Hypothalamus (tissue), 51 donors: ENCODE measurements around the gene TCF7L2.
"Not testable (repeated sequence)": the region's sequence is repeated elsewhere in the genome, so short reads cannot be mapped to it uniquely, and the experiment has no call there.

ENCODE experiments used
- DNase-seq, 51 donors: peaks; one replicate each; lab custom pipeline; 2025; lab: John Stamatoyannopoulos, UW

Gene TCF7L2

GRCh38 chr10:113086282-113086681 is 136.2 kb downstream of the TCF7L2 start:
- no peak for DNase-seq

GRCh38 chr10:113087165-113088029 is 137.3 kb downstream of the TCF7L2 start:
- no peak for DNase-seq

- no peak for DNase-seq
These were observed 138.1 kb downstream of the TCF7L2 start for GRCh38 chr10:113088194-113088593.

- DNase-seq: no peak
These were observed 139.5 kb downstream of the TCF7L2 start for GRCh38 chr10:113089551-113089950.

DNA sequence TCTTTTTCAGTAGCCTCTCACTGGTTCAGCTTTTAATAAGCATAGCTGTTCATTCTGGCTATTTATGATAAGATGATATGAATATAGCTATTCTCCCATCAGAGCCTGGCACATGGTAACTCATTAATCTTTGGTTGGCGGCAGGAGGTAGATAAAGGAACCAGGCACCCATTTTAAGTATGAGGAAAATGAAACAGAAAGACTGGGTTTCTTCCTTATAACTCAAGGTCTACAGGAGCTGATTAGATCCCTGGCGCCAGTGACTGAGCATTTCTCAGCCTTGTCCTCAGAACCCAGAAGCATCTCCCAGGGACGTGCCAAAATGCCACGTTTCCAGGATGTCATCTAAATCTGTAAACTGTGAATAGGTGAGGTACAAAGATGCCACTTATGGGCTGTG is 141.9 kb downstream of the TCF7L2 start:
- no peak for DNase-seq

GRCh38 chr10:113093188-113094113 is 143.4 kb downstream of the TCF7L2 start:
- DNase-seq: no peak

- DNase-seq: no peak
These were observed 144.1 kb downstream of the TCF7L2 start for GRCh38 chr10:113094114-113094486.

DNA sequence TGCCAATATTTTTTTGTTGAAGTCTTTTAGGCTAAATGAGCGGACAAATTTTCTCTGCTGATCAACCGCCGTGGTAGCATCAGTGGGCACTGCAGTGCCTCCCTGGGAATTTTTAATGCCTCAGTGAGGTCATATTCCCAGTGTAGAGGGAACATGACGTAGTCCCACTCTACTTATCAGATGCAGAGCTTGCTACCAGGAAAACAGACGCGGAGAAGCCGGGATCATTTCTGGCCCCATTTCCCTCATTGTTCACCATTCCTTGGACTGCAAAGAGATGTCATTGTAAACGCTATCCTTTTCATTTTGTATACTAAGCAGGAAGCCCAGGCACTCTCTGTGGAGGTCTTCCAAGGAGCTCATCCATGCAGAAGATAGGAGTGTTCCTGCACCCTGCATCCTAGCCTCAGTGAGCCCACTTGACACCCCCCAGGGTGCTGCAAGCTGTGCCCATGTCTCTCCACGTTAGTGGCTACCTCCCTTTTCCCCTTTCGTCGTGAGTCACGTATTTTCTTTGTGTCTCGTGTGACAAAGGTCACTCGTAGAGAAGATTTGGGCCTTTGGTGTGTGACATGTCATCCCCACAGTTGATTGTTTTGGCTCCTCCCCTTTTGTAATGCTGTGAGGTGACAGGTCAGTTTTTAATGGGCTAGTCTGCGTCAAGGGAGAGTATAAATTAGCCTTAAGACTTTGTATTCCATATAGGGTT is 145.5 kb downstream of the TCF7L2 start:
- DNase-seq: no peak

GRCh38 chr10:113096128-113096996 is 146.3 kb downstream of the TCF7L2 start:
- DNase-seq: peak in 8 of 51 donors; percentile 9 to 23 (median 15)

GRCh38 chr10:113097036-113097435 is 147.0 kb downstream of the TCF7L2 start:
- DNase-seq: no peak

GRCh38 chr10:113099431-113100183 is 149.6 kb downstream of the TCF7L2 start:
- no peak for DNase-seq

GRCh38 chr10:113100281-113100680 is 150.2 kb downstream of the TCF7L2 start:
- DNase-seq: no peak

DNA sequence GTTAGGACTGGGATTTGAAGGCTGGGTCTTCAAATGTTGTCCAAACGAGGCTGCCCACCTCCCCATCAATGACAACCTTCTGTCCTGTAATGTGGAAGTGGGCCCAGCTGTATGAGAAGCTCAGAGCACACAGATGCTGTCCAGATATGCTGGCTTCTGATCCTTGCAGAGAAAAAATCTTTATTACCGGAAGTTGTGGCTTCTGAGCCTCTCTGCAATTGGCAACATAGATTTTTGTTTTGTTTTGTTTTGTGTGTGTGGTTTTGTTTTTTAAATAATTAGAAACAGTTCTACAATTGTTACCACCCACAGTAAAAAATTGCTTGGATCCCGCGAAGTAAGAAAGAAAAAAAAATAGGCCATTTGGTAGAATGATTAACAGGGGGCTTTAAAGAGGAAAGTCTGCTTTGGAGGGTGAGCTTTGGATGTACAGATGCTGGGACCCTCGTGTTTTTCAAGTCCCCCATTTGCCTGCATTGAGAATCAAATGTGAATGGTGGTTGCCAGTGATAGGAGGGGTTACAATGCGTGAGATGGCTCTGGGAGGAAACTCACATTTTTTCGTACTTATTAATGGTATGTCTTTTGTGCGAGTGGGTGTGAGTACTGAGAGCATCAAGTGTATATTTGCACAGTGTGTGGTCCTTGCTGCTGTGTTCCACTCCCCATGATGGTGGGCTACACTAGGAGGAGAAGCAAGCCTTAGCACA is 153.2 kb downstream of the TCF7L2 start:
- no peak for DNase-seq

GRCh38 chr10:113104047-113104446 is 154.0 kb downstream of the TCF7L2 start:
- no peak for DNase-seq

DNA sequence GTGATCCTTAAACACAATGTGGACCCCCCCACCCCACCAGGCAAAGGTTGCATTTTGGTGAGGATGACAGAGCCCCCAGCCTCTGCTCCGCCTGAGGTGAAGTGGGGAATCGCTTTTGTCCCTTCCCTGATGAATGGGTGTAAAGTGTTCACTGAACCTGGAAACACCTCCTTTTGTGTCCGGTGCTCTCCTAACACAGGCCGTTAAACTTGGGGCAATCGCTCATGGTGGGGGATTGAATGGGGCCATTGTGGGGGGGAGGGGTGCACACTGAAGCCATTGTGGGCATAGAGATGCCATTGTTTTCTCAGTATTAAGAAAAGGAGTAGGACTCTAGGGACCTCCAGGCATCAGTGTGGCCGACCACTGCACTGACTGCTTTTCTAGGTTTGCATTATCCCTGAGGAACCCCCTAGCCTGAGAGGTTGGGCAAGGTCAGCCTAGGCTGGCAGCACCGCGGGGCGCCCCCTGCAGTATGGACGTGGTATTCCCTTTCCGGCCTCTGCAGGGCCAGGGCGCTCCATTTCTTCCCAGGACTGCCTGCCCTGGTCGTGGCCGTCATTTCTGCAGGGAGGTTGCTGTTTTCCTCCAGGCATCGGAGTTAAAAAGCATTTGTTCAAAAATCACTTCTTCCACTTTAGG is 158.3 kb downstream of the TCF7L2 start:
- DNase-seq: peak in 21 of 51 donors; percentile 8 to 69 (median 29)

GRCh38 chr10:113108948-113109347 is 158.9 kb downstream of the TCF7L2 start:
- DNase-seq: no peak

- not testable (repeated sequence) for DNase-seq
These were observed 159.4 kb downstream of the TCF7L2 start for GRCh38 chr10:113109482-113109881.

GRCh38 chr10:113111260-113111659 is 161.2 kb downstream of the TCF7L2 start:
- no peak for DNase-seq
